Colon (tissue), 2 donors: Measurements from ENCODE around the gene ZFHX3.
"Not testable (repeated sequence)": the region's sequence is repeated elsewhere in the genome, so short reads cannot be mapped to it uniquely, and the experiment has no call there.

Experiments
- FAIRE-seq: peaks from 2 replicates; lab custom pipeline; 2012; peaks lifted over from hg19 to GRCh38; lab: Jason Lieb, UNC
- donor health status: control.
- donor health status: control.

Gene ZFHX3

DNA sequence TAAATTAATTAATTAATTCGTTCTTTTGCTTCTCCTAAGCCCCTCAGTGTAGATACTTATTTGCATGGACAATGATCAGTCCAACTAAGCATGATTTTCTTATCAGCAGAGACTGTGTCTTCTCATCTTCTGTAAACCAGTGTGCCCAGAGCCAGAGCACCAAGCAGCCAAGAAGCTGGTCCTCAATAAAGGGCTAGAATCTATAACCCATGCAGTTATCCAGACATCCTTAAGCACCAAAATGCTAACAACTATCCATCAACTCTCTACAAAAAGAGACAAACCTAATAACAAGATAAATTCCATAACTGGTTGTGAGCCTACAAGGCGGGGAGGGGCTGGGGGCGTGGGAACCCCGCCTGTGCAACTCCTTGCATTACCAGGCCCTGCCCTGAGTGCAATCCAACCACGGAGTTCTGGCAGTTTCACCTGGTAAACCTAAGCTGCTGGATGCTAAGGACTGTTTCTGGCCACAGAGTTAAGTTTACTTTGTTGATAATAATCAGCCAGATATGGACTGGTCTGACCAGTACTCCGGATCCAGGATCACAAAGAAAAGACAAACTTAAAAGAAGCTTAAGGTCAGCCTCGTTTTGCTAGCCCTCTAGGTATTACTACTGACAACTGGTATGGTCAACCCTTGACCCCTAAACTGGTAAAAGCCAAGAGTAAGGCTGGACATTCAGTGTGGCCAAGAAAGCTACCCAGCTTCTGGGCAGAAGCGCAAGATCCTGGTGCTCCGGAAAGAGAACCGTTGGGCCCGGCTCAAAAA is 51.5 kb downstream of the ZFHX3 start:
- FAIRE-seq, result no peak

DNA sequence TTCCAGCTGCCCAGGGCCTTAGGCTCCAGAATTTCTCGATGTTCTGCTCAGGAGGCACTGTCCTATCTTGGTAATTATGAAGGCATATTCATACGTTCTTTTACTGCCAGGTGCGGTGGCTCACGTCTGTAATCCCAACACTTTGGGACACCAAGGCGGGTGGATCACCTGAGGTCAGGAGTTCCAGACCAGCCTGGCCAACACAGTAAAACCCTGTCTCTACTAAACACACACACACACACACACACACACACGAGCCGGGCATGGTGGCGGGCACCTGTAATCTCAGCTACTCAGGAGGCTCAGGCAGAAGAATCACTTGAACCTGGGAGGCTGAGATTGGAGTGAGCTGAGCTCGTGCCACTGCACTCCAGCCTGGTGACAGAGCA is 52.1 kb downstream of the ZFHX3 start:
- not testable (repeated sequence) for FAIRE-seq

DNA sequence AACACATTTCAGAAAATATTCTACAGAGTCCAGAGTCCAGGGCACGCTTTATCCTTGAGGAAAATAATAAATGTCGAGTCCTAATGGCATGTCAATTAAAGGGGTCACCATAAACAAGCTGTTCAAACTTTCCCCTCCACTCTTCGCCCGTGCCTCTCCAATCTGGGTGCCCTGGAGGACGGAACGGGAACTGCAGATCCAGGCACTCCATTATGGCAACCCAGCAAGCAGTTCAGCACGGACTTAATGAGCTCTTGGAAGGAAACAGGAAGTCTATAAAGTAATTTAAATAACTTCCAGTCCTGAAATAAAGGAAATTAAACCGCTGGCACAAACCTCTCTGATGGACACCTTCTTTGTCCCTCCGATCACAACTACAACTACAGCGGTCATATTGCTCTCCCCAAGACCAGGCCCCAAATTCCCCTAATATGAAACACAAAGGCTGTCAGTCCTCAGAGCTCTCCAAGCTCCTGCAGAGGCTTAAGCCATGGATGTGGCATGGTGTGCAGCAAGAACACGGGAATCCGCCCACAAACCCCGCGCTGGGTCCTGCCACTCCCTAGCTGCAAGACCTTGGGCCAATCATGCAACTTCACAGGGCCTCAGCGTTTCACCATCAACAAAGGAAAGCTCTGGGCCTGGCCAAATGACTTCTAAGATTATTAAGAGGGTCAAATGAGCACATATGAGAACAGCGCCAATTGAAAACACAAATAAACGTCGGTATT is 52.6 kb downstream of the ZFHX3 start:
- FAIRE-seq, result no peak

- FAIRE-seq, result no peak
These were observed 55.8 kb downstream of the ZFHX3 start for GRCh38 chr16:72992142-72992601.

GRCh38 chr16:72991644-72992043 is 56.3 kb downstream of the ZFHX3 start:
- no peak for FAIRE-seq

DNA sequence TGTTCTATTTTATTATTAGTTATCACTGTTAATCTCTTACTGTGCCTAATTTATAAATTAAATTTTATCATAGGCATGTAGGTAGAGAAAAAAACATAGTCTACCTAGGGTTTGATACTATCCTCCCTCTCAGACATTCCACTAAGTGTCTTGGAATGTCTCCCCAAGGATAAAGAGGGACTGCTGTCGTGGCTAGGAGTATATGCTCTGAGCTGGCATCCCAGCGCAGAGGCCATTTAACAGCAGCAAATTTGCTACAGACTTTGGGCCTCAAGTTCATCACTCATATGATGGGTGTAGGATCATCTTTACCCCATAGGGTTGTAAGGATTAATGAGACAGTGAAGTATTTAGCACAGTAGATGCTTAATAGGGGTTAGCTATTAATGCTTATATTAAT is 56.7 kb downstream of the ZFHX3 start:
- no peak for FAIRE-seq

DNA sequence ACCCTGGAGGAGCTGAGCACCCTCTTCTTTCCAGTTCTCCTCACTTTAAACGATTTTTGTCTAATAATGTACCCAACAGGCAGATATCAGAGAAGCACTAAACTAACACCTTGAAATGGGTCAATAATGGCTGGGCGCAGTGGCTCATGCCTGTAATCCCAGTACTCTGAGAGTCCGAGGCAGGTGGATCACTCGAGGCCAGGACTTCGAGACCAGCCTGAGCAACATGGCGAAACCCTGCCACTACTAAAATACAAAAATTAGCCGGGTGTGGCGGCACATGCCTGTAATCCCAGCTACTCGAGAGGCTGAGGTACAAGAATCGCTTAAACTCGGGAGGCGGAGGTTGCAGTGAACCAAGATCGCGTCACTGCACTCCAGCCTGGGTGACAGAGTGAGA is 57.4 kb downstream of the ZFHX3 start:
- no peak for FAIRE-seq

DNA sequence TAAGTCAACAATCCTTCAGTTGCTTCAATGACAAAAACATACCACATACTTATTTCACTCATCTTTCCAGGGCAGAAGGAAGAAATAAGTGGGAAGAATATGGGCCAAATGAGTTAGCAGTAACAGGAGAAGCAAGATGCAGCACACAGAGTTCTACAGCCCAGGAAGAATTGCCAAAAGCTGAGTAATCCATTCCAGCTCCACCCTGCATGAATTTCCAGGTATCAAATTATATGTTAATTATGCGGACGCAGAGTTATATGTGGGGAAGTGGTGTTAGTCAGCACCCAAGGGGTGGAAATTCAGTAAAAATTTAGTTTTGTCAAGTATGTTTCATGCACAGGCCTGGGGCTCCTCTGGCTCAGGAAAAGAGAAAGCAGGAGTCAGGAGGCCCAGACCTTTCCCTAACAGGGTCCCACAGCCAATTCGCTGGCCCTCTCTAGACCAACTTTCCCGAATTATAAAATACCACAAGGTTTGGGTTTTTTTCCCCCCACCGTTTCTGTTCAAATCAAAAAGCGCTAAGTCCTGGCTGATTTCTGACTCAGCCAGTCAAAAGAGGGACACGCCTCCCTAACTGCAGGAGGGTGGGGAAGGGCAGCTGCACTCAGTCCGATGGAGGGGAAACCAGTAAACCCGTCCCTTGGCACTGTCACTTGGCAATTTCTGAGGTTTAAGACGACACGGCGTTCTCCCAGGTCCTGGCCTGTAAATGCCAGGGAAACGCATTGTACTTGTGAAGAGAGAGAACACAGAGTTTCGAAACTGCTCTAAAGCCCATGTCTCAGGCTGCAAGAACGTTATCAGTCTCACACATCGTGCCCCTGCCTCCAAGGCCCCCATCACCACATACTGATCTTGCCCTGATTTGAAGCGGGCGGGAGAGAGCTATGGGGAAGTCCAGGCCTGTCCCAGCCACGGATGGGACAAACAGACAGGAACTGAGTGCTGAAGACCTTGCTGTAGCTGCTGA is 58.1 kb downstream of the ZFHX3 start:
- FAIRE-seq, result no peak

GRCh38 chr16:72989203-72989578 is 58.7 kb downstream of the ZFHX3 start:
- not testable (repeated sequence) for FAIRE-seq

DNA sequence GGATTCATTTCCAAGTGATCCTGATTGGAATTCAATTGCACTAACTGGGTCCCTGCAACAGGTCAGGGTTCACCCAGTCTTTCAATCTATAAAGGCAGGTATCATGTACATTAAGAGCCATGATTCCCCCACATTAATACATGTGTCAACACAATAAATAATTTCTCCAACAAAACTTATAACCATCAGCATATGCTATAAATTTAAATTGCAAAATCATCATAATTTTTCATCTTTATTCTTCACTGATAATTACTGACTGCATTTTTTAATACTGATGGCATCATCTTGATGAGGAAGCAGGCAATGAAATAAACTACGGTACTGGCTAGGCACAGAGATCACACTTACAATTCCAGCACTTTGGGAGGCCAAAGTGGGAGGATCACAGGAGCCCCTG is 59.4 kb downstream of the ZFHX3 start:
- FAIRE-seq, result no peak

- no peak for FAIRE-seq
These were observed 60.4 kb downstream of the ZFHX3 start for GRCh38 chr16:72987480-72987901.

DNA sequence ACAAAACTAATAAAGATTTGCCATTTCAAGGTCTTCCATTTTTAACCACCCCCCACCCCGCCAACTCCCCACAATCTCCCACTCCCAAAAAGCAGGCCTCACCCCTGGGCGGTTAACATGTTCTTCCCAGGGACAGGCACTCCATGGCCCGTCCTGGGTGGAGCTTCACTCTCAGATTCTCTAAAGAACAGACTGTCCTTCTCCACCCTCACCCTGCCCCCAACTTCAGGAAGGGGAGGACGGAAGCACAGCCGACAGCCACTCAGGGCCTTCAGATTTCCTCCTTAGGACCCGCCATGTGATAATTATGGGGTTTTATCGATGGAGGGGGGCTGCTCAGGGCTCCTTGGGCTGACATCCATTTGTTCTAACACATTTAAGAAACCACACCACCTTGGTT is 61.9 kb downstream of the ZFHX3 start:
- no peak for FAIRE-seq

DNA sequence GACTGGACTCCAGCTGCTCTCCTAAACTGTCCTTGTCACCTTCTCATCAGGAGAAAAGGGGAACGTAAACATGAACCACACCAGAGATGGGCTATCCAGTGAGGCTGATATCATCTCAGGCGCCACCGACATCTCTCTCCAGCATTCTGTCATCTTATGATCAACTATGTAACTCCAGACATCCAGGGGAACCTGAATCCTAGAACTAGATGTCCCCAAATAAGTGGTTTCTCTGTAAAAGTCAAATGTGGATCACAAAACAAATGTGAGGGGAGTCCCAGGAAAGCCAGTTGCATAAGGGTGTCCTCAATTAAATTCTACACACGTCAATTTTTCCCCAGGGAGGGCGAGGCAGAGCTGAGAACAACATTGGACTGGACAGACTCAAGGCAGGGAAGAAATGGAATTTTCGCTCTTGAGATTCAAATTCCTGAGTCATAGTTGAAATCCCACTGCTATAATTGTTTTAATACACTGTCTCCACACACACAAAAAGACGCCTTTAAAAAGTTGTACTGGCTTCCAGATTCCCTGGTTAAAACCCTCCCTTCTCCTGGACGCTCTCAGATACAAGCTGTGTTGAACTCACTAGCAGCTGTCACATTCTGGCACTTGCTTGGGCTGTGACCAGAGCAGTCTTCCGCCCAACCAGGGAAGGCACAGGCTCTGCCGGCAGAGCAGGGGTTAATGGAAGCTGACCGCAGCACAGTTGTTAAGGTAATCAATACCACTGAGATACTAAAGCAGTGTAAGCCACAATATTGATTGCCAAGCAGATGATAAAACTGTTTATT is 62.6 kb downstream of the ZFHX3 start:
- no peak for FAIRE-seq

DNA sequence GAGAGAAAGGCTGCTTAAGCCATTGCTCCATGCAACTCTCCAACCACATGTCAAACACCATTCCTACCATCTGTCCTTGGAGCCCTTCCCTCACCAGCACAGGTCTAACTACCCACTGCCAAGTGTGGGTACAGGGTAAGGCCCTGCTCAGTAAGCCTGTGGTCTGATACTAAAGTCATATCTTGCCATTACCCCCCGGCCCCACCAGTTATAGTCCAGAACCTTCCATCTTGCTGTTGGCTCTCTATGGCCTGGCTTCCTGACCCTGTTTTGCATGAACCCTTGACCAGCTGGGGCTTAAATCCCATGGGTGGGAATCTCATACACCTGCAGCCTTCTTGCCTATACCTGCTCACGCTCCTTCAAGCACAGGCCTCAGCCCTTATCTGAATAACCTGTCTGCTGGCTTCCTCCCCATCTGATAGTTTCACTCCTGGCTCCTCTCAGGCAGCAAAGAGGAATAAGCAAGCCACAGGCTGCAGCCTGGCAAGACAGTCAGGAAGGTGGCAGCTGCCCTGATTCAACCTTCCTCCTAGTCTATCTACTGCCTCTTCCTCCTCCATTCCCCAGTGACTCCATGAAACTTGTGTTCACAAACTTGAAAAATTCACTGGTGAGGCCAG is 64.1 kb downstream of the ZFHX3 start:
- FAIRE-seq, result no peak

DNA sequence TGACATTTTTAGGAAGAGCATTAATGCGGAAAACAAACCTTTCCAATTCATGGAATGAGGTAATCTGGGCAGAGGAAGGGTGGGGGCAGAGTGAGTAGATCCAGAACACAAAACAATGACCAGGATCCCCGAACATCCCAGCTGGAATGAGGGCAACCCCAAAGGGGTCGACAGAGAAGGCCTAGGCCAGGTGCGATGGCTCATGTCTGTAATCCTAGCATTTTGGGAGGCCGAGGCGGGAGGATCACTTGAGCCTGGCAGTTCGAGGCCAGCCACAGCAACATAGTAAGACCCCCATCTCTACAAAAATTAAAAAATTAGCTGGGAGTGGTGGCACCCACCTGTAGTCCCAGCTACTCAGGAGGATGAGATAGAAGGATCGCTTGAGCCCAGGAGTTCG is 64.7 kb downstream of the ZFHX3 start:
- FAIRE-seq, result no peak

DNA sequence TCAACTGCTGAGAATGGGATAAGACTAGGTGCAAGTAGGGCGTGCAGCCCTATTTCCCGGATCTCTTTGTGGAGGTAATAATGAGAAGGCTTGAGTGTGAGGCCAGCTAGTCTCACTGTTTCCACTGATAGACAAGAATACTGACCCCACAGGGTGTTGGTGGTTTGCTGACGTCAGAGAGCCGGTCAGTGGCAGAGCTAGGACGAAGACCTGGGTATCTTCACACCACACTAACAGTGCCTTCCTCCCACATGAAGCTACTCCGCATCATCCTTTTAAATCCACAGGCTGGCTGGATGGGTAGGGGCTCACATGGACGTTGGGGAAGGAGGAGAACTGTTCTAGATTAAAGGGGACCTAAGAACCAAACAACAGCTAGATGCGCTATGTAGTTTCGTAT is 68.0 kb downstream of the ZFHX3 start:
- FAIRE-seq, result no peak

DNA sequence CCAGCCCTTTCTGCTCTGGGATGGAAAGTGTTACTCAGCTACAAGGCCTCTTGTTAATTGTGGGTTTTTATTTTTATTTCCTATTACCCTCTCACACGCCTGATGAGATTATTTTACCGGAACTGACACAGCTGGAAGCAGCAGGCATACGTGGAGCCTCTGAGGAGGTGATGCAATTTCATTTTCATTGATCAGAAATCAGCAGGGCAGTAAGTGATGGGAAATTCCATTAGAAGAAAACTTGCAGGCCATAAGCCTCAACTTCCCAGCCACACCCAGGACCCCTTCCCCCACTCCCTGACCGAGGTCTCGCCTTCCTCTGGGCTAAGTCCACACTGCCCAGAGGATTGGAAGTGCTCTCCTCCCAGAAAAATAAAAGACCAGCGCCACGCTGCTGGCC is 69.7 kb downstream of the ZFHX3 start:
- FAIRE-seq, result no peak

- no peak for FAIRE-seq
These were observed 70.8 kb downstream of the ZFHX3 start for GRCh38 chr16:72977127-72977526.

DNA sequence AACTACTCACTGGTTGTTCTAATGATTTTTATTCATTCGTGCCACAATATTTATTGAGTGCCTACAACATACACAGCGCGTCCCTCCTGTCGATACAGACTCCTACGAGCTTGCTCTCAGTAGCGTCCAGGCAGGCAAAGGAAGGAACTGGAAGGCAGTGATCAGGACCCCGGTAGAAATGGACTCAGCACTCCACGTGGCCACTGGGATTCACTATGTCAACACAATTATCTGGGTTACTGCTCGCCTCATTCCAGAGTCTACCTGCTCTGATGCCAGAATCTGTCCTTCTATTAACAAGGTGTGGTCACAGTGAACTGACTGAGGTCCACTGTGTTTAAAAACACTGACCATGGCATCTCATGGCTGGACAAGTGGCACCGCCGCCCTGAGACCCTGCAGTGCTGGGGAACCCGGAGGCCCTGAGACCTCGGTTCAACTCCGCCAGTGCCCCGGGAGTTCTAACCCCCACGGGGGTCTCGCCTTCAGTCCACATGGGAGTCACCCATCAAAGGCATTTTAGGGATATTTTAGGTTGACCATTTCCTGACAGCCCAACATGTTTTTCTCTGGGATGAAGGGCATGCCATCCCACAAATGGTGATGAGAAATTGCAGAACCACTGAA is 71.4 kb downstream of the ZFHX3 start:
- no peak for FAIRE-seq

DNA sequence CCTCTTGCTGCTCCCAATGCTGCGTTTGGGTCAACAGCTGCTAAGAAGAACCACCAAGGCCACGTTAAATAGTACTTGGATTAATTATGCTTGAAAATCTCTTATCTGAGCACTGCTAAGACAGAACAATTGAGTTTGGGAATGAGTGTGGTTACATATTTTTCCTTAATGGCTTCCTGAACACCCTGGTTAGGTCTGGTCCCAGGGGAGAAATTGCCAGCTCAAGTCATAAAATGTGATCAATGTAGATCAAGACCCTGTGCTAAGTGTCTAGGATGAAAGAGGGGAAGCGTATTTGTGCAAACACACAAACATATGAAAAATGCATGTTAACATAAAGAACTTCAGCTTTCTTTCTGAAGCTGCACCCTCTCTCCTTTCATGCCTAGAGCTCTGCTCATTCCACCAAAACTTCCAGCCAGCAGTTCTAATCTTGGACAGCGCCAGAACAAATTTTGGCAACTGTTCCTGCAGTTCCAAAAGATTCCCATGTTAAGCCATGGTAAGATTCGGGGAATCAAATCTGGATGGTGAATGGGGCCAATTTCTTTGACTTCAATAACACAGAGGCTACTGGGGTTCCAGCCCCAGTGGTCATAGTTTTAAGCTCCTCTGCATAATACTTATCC is 72.0 kb downstream of the ZFHX3 start:
- FAIRE-seq, result no peak
